GM19467 (cell line): ENCODE measurements around the gene DNAAF2.
"Not testable (repeated sequence)": the region's sequence is repeated elsewhere in the genome, so short reads cannot be mapped to it uniquely, and the experiment has no call there.

ENCODE experiments used
- ATAC-seq: cut with Tn5 transposase; IDR thresholded peaks from one replicate; pipeline ENCODE4 v1.9.1; 2021; ENCODE audit warnings: mild to moderate bottlenecking, moderate library complexity; ENCODE audit not compliant: unreplicated experiment

Gene DNAAF2

GRCh38 chr14:49584981-49585640 is 49.9 kb downstream of the DNAAF2 start:
- not testable (repeated sequence) for ATAC-seq

GRCh38 chr14:49584058-49584457 is 51.0 kb downstream of the DNAAF2 start:
- ATAC-seq, result no peak

- no peak for ATAC-seq
Measured at GRCh38 chr14:49583629-49584028, 51.4 kb downstream of the DNAAF2 start.

- ATAC-seq, result no peak
Measured at GRCh38 chr14:49582113-49582977, 52.7 kb downstream of the DNAAF2 start.

- no peak for ATAC-seq
Measured at GRCh38 chr14:49581209-49582112, 53.6 kb downstream of the DNAAF2 start.

- no peak for ATAC-seq
Measured at GRCh38 chr14:49579841-49580240, 55.2 kb downstream of the DNAAF2 start.

- no peak for ATAC-seq
Measured at GRCh38 chr14:49578141-49578540, 56.9 kb downstream of the DNAAF2 start.
